ENCODE results near the gene DLGAP3.

Gene DLGAP3

DNA sequence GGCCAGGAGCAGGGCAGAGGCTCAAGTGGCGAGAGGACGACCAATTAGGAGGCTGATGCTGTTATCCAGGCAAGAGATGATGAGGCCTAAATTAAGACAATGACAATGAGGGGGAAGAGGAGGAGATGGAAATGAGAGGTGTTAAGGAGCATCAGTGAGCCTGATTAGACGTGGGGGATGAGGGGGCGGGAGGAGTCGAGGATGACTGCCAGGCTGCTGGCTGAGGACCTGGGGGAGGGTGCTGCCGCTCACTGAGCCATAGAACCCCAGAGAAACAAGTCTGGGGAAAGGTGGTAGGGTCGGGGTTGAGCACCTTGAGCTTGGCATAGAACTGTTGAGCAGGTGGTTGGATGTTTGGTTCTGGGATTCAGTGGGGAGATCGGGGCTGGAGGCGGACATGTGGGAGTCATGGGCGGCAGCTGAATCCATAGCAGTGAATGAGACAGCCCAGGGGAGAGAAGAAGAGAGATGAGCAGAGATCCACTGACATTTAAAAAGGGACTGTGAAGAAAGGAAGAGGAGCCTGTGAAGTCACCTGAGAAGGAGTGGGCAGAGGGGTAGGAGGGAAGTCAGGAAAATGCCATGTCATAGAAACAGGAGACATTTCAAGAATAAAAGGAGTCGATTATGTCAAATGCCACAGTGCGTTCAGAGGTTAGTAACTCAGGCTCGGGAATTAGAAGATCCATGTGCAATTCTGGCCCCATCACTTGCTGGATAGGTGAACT lies 28.5 kb downstream of the DLGAP3 start:
- DNase-seq, result no peak

- no peak for DNase-seq
Measured at GRCh38 chr1:34899906-34900305, 29.5 kb downstream of the DLGAP3 start.

DNA sequence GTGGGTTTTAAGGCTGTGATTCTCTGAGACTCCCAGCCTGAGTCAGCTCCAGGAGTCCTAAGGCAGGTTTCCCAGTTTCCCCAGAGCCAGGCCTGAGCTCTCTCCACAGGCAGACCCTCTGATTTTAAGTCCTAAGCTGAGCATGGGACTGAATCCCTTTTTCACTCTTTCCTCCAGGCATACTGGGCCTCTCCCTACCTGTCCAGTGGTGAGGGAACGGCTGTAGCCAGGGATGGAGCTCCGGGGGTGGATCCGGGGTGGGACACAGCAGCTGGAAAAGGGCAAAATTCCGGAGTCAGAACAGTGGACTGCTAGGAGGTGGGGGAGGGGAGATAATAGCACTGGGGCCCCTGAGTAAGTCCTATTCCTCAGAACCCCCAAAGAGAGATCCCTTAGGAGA lies 30.0 kb downstream of the DLGAP3 start:
- DNase-seq, result no peak

DNA sequence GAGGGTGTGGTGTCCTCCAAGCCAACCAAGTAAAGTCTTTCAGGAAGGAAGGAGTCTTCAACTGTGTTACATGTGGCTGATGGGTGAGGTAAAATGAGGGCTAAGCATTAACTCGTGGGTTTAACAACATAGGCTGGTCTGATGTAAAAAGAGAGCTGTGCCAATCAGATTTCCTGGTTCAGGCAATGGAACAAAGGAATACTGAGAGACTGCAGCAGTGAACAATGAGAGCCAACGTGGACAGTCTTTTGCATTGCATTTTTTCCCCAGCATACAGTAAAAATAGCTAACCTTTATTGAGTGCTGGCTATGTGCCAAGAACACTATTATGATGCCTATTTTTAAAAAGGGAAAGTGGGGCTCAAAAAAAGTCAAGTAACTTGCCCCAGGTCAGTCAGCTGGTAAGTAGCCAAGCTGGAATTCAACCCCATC lies 31.1 kb downstream of the DLGAP3 start:
- no peak for DNase-seq

GRCh38 chr1:34896612-34897011 lies 32.8 kb downstream of the DLGAP3 start:
- no peak for DNase-seq

DNA sequence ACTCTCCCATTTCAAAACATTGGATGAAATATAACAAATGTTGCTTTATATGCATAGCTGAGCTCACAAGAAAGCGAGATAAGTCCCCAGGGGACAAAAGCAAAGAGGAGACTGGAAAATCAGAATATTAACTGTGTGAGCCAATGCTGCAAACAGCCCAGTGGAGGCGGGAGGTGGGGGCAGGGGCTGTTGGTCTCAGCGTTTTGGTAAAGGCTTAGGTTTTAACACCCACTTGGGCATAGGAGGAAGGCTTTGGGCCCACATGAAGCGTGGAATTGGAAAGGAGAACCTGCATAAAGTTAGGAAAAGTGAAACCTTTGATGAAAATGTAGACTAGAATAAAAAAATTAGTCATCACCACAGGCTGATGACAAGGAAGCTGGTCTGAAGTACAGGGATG lies 39.7 kb downstream of the DLGAP3 start:
- no peak for DNase-seq

DNA sequence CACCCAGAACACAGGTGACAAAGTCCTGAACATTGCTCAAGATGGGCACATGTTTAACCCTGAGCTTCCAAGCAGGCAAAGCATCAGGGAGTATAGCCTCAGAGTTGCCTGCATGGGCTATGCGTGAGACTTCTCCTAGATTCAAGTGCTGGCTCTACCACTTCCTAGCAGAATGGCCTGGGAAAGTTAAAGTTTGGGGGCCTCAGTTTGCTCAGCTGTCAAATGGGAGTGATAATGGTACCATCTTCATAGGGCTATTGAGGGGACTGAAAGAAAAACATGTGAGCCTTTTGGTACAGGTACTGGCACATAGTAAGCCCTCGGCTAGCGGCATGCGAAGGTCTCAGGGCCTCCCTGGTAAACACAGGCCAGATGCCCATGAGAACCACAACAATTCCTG lies 41.9 kb downstream of the DLGAP3 start:
- DNase-seq, result no peak

DNA sequence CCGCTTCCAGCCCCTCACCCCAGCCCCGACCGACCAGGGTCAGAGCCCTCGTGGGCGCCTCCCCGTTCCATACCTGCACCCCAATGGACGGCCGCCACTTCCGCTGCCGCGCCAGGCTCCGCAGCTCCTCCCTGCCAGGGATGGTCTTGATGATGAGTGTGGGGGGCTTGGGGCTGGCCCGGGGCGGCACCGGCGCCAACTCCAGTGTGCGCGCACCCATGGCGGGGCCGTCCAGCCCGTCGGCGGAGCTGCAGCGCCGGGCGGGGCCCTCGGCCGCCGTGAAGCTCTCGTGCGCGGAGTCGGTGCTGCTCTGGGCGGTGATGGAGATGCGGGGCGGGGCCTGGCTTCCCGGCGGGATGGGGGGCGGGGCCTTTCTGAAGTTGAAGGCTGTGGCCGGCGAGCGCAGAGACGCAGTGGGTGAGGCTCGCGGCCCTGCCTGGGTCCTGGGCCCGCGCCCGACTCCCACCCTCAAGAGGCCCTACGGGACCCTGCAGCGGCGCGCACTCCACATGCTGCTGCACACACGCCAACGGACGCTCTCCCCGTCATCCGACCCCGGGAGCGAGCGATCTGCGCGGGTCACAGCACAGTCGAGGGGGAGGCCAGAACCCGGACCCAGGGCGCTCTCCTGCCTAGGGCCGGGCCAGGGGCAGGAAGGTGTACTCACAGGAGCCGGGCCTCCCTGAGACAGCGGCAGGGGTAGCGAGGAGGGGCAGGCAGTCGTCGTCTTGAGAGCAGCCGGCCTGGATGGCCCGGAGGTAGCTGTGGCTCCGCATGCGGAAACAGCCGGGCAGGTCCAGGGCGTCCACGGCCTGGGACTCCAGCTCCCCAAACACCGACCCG lies 43.8 kb downstream of the DLGAP3 start:
- DNase-seq, result no peak

GRCh38 chr1:34884961-34885360 lies 44.5 kb downstream of the DLGAP3 start:
- no peak for DNase-seq

DNA sequence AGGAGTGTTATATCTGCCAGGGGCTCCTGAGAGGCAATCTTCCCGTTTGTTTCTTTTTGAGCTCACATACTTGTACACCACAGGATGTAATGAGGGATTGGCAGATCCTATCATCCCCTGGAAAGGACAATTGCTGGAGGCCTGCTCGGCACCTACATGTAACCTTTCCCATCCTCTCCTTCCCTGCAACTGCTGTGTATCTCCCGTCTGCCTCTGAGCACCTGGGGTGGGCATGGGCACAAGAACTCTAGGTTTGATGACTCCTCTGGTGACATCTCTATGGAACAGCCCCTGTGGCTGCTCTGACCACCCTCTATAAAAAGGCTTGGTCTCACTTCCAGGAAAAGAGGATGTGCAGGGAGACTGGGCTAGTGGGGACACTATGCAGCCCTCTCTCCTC lies 44.9 kb downstream of the DLGAP3 start:
- no peak for DNase-seq

- DNase-seq, result no peak
Measured at GRCh38 chr1:34879230-34879629, 50.2 kb downstream of the DLGAP3 start.

DNA sequence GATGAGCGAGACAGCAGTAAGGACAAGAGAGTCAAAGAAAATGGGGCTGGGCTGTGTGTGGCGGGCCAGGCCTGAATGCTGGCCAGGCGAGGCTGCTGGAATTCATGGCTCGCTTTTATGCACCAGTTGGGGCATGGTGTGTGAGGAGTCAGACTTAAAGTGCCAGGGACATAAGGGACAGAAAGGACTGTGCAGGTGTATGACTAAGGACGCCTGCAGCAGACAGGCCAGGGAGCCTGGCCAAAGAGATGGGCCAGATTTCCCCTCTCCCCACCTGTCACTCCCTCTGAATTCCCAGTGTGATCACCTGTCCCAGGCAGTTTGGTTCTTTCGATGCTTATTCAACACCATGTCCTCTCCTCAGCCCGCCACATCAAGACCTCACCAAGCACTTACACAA lies 53.0 kb downstream of the DLGAP3 start:
- no peak for DNase-seq

DNA sequence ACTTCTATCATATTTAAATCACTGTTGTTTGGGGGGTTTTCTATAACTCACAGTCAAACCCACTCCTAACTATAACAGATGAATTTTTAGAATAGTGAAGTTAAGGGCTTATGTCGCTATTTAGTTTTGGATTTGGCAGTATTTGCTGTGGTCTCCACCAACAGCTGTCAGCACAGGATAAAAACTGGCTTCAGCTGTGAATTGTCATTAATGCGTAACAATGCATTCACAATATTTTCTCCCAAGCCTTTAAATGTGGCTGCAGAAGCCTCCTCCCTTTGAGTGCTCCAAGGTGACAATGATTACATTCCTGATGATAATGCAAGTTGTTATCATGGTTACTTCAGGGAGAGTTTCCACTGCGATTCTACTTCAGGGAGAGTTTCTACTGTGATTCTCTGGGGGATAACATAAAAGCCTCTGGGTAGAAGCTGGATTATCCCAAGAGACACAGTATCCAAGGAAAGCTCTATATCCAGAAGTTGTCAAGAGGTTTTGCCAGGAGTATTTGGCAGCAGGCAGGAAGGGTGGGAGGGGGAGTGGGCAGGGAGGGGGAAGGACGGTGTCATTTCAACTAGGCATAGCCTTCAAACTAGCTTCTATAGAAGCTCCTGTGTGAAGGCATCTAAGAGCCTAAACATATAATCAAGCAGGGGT lies 55.0 kb downstream of the DLGAP3 start:
- DNase-seq, result no peak

GRCh38 chr1:34872133-34872503 lies 57.3 kb downstream of the DLGAP3 start:
- DNase-seq, result no peak

DNA sequence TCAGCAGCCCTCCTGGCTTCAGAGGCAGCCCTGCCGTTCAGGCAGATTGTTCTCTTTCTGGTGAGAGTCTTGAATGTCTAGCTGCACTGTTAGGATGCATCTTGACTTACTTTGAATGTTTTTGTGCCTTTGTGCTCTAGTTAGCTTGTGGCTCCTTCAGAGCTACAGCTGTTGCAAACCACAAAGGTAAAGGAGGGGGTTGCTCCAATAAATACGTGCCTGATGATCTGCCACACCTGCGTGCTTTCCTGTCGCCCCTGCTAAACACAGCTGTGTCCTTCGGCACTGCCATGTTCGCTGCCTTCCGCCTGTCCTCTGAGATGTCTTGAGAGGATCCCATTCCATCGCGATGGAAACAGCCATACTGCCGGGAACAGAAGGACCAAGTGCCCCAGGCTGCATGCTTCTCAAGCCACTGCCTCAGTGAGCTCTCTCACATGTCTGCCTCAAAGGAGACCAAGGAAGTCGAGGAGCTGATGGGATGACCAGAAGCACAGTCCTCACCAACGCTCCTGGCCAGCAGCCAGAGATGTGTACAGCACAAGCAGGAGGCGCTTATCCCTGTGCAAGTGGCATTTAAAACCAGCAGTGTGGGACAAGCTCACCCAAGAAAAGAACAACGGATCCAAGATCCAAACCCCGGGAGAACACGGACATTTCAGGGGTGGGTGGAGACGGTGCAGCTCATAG lies 57.9 kb downstream of the DLGAP3 start:
- no peak for DNase-seq

DNA sequence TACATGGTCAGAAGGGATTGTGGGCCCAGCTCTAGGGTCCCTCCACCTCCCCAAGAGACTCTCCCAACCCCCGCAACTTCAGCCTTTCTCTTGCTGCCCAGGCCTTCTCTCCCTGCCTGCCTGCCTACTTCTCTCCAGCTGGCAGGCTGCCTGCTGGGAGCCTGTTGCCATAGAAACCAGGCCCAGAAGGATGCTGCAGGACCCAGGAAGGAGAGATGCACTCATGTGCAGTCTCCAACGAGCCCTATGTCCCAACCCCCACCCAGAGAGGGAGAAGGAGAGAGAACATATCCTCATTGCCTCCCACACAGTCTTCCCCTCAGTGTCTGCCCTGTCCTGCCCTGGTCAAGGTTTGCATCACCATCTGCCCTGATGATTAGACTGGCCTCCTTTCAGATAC lies 59.1 kb downstream of the DLGAP3 start:
- DNase-seq, result no peak

GRCh38 chr1:34869760-34870159 lies 59.7 kb downstream of the DLGAP3 start:
- DNase-seq, result no peak

- DNase-seq, result no peak
Measured at GRCh38 chr1:34868230-34869049, 61.0 kb downstream of the DLGAP3 start.

DNA sequence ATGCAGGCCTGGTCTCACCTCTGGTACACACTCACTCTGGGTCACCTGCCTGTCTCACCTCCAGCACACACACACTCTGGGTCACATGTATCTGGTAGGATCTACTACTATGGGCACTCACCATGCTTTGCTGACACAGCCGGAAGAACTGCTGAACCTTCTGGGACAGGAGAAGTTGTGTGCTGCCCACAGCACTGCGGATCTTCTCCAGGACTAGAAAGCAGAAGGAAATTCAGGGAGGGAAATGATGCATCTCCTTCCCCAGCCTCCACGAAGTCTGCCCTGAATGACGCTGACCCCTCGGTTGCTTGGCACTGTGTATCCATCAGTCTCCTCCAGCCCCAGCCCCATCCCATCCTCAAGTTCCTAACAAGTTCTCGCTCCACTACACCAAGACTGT lies 62.0 kb downstream of the DLGAP3 start:
- DNase-seq, result no peak

DNA sequence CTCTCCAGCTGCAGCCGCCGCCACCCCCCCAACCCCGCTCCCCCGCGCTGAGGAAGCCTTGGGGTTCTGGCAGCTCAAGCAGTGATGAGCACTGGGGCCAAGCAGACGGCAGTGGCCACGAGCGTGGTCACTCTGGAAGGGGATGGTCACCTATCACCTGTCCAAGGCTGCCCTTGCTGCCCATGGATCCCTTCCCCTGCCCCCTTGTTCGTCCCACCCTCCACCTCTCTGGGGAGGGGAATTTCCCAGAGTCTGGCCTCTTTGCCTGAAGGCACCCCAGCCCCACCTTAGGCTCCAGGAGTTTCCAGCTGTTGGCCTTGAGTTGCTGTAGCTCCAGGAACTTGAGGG lies 62.7 kb downstream of the DLGAP3 start:
- DNase-seq, result no peak

DNA sequence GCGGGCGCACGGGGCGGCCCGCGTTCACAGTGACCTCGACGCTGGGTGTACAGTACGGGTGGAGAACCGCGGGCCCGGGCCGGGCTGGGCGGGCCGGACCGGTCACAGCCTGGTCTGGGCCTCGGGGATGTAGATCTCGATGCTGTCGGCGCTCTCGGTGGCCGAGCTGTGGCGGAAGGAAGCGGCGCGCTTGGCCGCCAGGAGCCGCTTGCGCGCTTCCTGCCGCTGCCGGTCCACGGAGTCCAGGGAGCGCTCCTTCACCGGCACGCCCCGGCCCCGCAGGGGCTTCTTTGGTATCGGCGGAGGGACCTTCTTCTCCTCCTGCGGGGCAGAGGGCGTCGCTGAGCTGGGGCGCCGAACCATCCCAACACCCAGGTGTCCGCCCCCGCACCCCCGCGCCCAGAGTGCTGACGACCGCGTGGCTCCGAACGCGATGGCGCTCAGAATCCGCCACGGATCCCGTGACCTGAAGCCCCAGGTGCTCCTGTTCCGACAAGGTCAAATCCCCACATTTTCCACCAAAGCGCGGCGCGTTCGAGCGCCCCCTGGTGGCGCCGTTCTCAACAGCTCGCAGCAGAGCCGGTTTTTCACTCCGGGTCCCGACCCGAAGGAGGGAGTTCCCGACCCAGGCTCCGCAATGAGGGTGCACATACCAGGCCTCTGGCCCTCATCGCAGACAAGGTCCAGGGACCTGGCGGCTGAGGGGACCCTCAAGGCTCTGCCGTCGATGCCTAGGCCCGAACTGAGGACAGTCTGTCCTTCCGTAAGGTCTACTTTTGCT lies 63.3 kb downstream of the DLGAP3 start:
- peak; percentile 10 for DNase-seq

- DNase-seq, result no peak
Measured at GRCh38 chr1:34865573-34865972, 63.9 kb downstream of the DLGAP3 start.

Data from DMS 273 treated with DMSO at 0.1 percent for 48 hours (cell line).